Psoas muscle (tissue), 8 donors: ENCODE measurements around the gene MAP6D1. TPM values are rescaled to one million over a fixed set of nuclear protein-coding genes. Genes with fewer than 3 reads are reported as not detected.

Experiments used
- ATAC-seq, 4 donors: fragments of 200-7000 bp; cut with Tn5 transposase; one replicate each; pipeline ENCODE4 v1.9.1; 2020; ENCODE audit warnings: moderate library complexity in 3 of 4, mild to moderate bottlenecking in 2 of 4
- DNase-seq, 2 donors: peaks; one replicate each; pipeline ENCODE4 v3.0.0-alpha.2; 2020
- H3K27ac ChIP-seq: fragments of 200-600 bp; one replicate; pipeline ENCODE4 v1.8.0; 2022
- H3K27me3 ChIP-seq, 3 donors: fragments of 200-600 bp in 1 of 3; one replicate each; pipeline versions ENCODE4 v1.6.1 to v1.8.0; 2013 to 2022; ENCODE audit warnings: low read length in 2 of 3, mild to moderate bottlenecking in 2 of 3, moderate library complexity in 1 of 3; ENCODE audit not compliant: insufficient read depth in 3 of 3
- H3K36me3 ChIP-seq, 2 donors: fragments of 200-600 bp in 1 of 2; one replicate each; pipeline versions ENCODE4 v1.6.1 to v1.8.0; 2013 to 2022; ENCODE audit warnings: low read depth in 1 of 2, mild to moderate bottlenecking in 1 of 2, moderate library complexity in 1 of 2; ENCODE audit not compliant: insufficient read depth in 1 of 2
- H3K4me1 ChIP-seq: fragments of 200-600 bp; one replicate; pipeline ENCODE4 v1.8.0; 2022
- H3K4me3 ChIP-seq: fragments of 200-600 bp; one replicate; pipeline ENCODE4 v1.8.0; 2022; ENCODE audit warnings: mild to moderate bottlenecking
- H3K9me3 ChIP-seq: fragments of 200-600 bp; one replicate; pipeline ENCODE4 v1.8.0; 2022
- WGBS, 3 donors: extraction: QIAGEN DNeasy Blood & Tissue Kit; methylation state at CpG; one replicate each; pipeline versions ENCODE4 v1.1.6 to v1.1.7; 2013; 5-methylcytosine and 5-hydroxymethylcytosine counted together
- intact Hi-C, 2 donors: fragments of 100-400 bp; cut with DNase I; formaldehyde crosslinking; loops; one replicate each; pipeline versions ENCODE4 v1.11.0 to v1.14.2; 2022
- long read RNA-seq, 2 donors: library from polyadenylated mRNA; unstranded; transcript quantifications; one replicate each; pipeline ENCODE4 v2.0.0, GENCODE V29; 2021
- polyA plus RNA-seq, 3 donors: library from polyadenylated mRNA; stranded (reverse); fragments of 200-250 nt; gene quantifications; one replicate each; pipeline ENCODE4 v1.2.3, GENCODE V29; 2013
- total RNA-seq, 4 donors: library from RNA; stranded (reverse); fragmentation: NEBNext Ultra II Directional in 2 of 4; extraction: Animal tissue kit (Norgen Biotek cat#: 25700) in 2 of 4; gene quantifications; one replicate each; pipeline versions ENCODE4 v1.2.1 to v1.2.4, GENCODE V29; 2021 to 2023
- TF ChIP-seq, protein P1 (sequence below): fragments of 200-600 bp; IDR thresholded peaks from one replicate; pipeline ENCODE4 v1.8.0; 2022; ENCODE audit warnings: antibody characterized with exemption
- donor health status: healthy with polysubstance abuse.
- donor health status: DM: no; HTN: no; CAD: no; lungs with moderate emphysema.
- donor health status: Bipolar disorder and iron deficiency.
- donor health status: healthy.
- donor health status: DM: yes; HTN: yes; CAD: no.
- donor health status: DM: no; HTN: no; CAD: no.
- donor health status: DM: no; HTN: no; CAD: no.
- donor health status: DM: yes; HTN: yes; CAD: no.

MAP6D1 gene
- total RNA-seq (10 to 100 TPM in 1 of 4 donors, 1 to 10 TPM in 3; 4.6 to 12.3 (median 6.2) TPM), polyA plus RNA-seq (1 to 10 TPM; 2.7 to 5.3 (median 4.5) TPM)
- long read RNA-seq, donor 1, transcript MAP6D1-201 (3 exons, 2,111 nt): major isoform, 5 of 7 reads
- long read RNA-seq, donor 1, partial matches to known transcripts: 0 of 7 reads
- long read RNA-seq, donor 1, other reads (novel, unspliced or antisense): 0 of 7 reads
- long read RNA-seq, donor 2, transcript MAP6D1-201 (3 exons, 2,111 nt): major isoform, 5 of 6 reads
- long read RNA-seq, donor 2, partial matches to known transcripts: 0 of 6 reads
- long read RNA-seq, donor 2, other reads (novel, unspliced or antisense): 0 of 6 reads

DNA sequence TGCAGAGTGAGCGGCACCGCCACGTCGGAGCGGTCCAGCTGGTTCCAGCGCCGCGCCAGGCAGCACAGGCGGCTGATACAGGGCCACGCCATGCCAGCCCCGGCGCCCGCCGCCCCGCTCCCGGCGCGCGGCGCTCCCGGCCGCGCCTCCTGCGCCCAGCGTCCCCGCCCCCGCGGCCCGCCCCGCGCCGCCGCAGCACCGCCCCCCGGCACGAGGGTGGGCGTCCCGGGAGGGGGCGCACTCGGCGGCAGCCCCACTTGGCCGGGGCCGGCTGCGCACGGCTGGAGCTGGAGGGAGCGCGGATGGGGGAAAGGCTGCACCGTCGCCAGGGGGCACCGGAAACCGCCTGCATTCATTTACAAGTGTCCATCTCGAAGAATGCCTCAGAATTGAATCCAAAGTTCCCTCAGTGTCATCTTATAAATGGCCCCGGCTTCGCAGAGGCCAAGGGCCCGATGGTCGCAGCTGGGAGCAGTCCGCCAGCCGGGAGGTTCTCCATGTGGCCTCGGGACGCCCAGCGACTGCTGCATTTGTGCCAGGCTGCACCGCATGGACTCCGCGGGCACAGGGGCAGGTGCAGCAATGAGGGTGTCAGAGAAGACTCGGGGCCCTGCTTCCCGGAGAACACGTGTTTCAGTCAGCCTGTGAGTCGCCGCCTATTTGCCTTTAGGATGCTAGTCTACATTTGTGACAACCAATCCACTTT, at the start of gene MAP6D1:
TSS of gene MAP6D1 (minus strand) at position 122 of the 706 bp plus-strand sequence. CDS start at position 92, 30 bp downstream.
- Histone ChIP-seq H3K4me3 (peak within 1 kb of the TSS; percentile 86), H3K36me3 (peaks cover 0 to 27% of the 10 kb centered on the region in 2 donors), H3K27ac (peak within 1 kb of the TSS; percentile 85), H3K27me3 (no peaks in the 10 kb centered on the region), H3K9me3 (no peaks in the 10 kb centered on the region), H3K4me1 (peaks cover 24% of the 10 kb centered on the region)
- 2 to 4% (median 2%) methylated on average over 37 to 69 of the region's 69 CpGs for WGBS, 3 donors
- intact Hi-C loops: loop anchor here in 1 of 2 donors (5.0 kb wide), 1 partner anchor 57 kb away; the partner anchor contains the start of gene PARL
- TF ChIP-seq, protein P1, sequence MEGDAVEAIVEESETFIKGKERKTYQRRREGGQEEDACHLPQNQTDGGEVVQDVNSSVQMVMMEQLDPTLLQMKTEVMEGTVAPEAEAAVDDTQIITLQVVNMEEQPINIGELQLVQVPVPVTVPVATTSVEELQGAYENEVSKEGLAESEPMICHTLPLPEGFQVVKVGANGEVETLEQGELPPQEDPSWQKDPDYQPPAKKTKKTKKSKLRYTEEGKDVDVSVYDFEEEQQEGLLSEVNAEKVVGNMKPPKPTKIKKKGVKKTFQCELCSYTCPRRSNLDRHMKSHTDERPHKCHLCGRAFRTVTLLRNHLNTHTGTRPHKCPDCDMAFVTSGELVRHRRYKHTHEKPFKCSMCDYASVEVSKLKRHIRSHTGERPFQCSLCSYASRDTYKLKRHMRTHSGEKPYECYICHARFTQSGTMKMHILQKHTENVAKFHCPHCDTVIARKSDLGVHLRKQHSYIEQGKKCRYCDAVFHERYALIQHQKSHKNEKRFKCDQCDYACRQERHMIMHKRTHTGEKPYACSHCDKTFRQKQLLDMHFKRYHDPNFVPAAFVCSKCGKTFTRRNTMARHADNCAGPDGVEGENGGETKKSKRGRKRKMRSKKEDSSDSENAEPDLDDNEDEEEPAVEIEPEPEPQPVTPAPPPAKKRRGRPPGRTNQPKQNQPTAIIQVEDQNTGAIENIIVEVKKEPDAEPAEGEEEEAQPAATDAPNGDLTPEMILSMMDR: peak; percentile 31
- DNase-seq (peak; percentile 37 to 70), ATAC-seq (peak; percentile 45 to 63 (median 56))

GRCh38 chr3:183873914-183874313, 48.5 kb upstream of the MAP6D1 start:
- Histone ChIP-seq H3K9me3 (no peaks in the 10 kb centered on the region), H3K4me3 (no peak overlapping the region), H3K27me3 (no peaks in the 10 kb centered on the region), H3K4me1 (peaks cover 17% of the 10 kb centered on the region), H3K36me3 (peaks cover 0 to 11% of the 10 kb centered on the region in 2 donors), H3K27ac (no peak overlapping the region)
- intact Hi-C loops: no loop called here
- 93 to 97% (median 97%) methylated on average over 3 of the region's 3 CpGs for WGBS, 3 donors
- ATAC-seq (no peak), DNase-seq (no peak)
- TF ChIP-seq, protein P1: no peak

DNA sequence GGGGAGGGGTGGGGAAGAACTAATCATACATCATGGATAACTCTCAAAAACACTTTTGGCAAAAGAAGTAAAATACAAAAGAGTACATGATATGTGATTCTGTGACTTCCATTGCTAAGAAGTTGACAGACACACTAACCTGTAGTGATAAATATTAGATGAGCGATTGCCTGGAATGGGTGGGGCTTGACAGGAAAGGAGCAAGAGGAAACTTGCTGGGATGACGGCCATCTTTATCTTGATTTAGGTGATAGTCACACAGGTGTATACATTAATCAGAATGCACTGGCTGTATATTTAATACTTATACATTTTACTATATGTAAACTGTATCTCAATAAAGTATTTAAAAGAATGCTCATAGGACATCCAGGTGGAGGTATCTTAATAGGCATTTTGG, 46.2 kb upstream of the MAP6D1 start:
- Histone ChIP-seq H3K9me3 (no peaks in the 10 kb centered on the region), H3K27ac (no peak overlapping the region), H3K36me3 (peaks cover 3 to 20% of the 10 kb centered on the region in 2 donors), H3K4me1 (peaks cover 17% of the 10 kb centered on the region), H3K27me3 (no peaks in the 10 kb centered on the region), H3K4me3 (no peak overlapping the region)
- ATAC-seq: no peak
- TF ChIP-seq, protein P1: no peak
- DNase-seq: no peak
- intact Hi-C loops: no loop called here
- WGBS, 3 donors: 79 to 93% (median 91%) methylated on average over 2 of the region's 2 CpGs

GRCh38 chr3:183870563-183870962, 45.2 kb upstream of the MAP6D1 start:
- Histone ChIP-seq H3K4me3 (no peak overlapping the region), H3K27me3 (no peaks in the 10 kb centered on the region), H3K27ac (no peak overlapping the region), H3K9me3 (no peaks in the 10 kb centered on the region), H3K4me1 (peaks cover 17% of the 10 kb centered on the region), H3K36me3 (peaks cover 3 to 23% of the 10 kb centered on the region in 2 donors)
- 91 to 97% (median 95%) methylated on average over 3 of the region's 3 CpGs for WGBS, 3 donors
- DNase-seq (no peak), ATAC-seq (no peak)
- TF ChIP-seq, protein P1: no peak
- intact Hi-C loops: no loop called here
